ENCODE results near the gene FUZ. TPM values are rescaled to one million over a fixed set of nuclear protein-coding genes. Genes with fewer than 3 reads are reported as not detected.

The FUZ gene
- total and polyA plus RNA-seq, 2 donors (not counting 1 experiment from before 2014, with no cell fraction given), result 30.2 to 31.5 TPM

DNA sequence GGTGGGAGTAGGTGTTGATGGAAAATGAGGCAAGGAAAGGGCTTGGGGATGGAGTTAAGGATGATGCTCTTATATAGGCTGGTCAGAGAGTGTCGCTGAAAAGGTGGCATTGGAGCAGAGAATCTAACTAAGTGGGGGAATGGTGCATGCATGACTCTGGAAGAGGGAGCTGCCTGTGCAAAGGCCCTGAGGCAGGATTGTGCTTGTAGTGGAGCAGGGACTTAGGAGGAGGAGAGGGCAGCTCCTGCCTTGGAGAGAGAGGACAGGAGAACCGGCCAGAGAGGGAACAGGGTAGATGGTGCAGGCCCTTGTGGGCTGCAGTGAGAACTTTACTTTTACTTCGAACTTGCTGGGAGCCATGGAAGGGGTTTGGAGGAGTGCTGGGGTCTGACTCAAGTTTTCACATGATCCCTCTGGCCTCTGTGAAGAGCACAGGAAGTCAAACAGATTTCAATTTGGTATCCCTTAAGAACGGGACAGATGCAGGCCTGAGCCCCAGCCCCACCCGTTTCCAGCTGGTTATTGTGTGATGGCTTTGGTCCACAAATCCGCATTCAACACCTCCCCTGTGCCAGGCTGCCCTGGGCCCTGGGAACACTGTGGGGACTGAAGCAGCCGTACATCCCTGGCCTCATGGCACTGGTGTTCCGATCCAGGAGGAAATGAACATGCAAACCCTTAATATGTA lies 39.3 kb downstream of the FUZ start:
- Histone ChIP-seq H3K27me3 (replicated peaks in 1 of 4; ENCODE audit: control extremely low read depth in 1 of 4, control insufficient read depth in 3 of 4, insufficient read depth in 4 of 4, low read length in 3 of 4) (no peaks in the 10 kb centered on the region), H3K36me3 (replicated peaks in 1 of 2; ENCODE audit: control extremely low read depth in 1 of 2, control insufficient read depth in 1 of 2, extremely low read depth in 1 of 2, insufficient read depth in 2 of 2, low read length in 1 of 2) (peaks cover 0 to 6% of the 10 kb centered on the region in 2 experiments), H3K9me3 (ENCODE audit: control extremely low read depth in 1 of 3, control insufficient read depth in 2 of 3, insufficient read depth in 1 of 3, low read length in 2 of 3) (no peaks in the 10 kb centered on the region), H3K79me2 (ENCODE audit: control insufficient read depth, insufficient read depth, low read length) (peaks cover 72% of the 10 kb centered on the region), H3K9ac (ENCODE audit: low read length) (no peak overlapping the region), H3K4me1 (ENCODE audit: control insufficient read depth in 2 of 2, insufficient read depth in 2 of 2, low read length in 2 of 2) (no peaks in the 10 kb centered on the region), H3K4me3 (ENCODE audit: control extremely low read depth in 1 of 5, extremely low read depth in 1 of 5, insufficient read depth in 1 of 5, low read depth in 2 of 5, low read length in 4 of 5) (no peak overlapping the region), H3K27ac (ENCODE audit: low read length in 2 of 2) (no peak overlapping the region), H3K4me2 (replicated peaks; ENCODE audit: low read depth, low read length, poor library complexity, severe bottlenecking) (no peak overlapping the region), H4K20me1 (ENCODE audit: control insufficient read depth, insufficient read depth, low read length, poor library complexity, severe bottlenecking) (peaks cover 42% of the 10 kb centered on the region), H2AFZ (ENCODE audit: insufficient read depth, low read depth, low read length, poor library complexity, severe bottlenecking) (no peak overlapping the region)
- TF ChIP-seq, protein P1, sequence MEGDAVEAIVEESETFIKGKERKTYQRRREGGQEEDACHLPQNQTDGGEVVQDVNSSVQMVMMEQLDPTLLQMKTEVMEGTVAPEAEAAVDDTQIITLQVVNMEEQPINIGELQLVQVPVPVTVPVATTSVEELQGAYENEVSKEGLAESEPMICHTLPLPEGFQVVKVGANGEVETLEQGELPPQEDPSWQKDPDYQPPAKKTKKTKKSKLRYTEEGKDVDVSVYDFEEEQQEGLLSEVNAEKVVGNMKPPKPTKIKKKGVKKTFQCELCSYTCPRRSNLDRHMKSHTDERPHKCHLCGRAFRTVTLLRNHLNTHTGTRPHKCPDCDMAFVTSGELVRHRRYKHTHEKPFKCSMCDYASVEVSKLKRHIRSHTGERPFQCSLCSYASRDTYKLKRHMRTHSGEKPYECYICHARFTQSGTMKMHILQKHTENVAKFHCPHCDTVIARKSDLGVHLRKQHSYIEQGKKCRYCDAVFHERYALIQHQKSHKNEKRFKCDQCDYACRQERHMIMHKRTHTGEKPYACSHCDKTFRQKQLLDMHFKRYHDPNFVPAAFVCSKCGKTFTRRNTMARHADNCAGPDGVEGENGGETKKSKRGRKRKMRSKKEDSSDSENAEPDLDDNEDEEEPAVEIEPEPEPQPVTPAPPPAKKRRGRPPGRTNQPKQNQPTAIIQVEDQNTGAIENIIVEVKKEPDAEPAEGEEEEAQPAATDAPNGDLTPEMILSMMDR (IDR thresholded peaks at IDR 0.05), result no peak
- ATAC-seq (ENCODE audit: low read depth) (no peak), DNase-seq (no peak)
- ChIA-PET CTCF (no interaction called here), POLR2A (interaction anchor here (0.6 kb wide), 1 partner anchor 246 kb away, joined by 3 read pairs; the partner anchor contains the start of gene RCN3)
- intact Hi-C loops (cut with micrococcal nuclease), result no loop called here
- WGBS (ENCODE audit: insufficient coverage), result 94% methylated on average over 5 of the region's 8 CpGs
- Mint-ChIP-seq H3K9me3 (ENCODE audit: insufficient read depth) (no peaks in the 10 kb centered on the region), H3K27ac (no peak overlapping the region), H3K4me1 (peaks cover 21% of the 10 kb centered on the region), H3K4me3 (no peak overlapping the region), H3K27me3 (no peaks in the 10 kb centered on the region)

DNA sequence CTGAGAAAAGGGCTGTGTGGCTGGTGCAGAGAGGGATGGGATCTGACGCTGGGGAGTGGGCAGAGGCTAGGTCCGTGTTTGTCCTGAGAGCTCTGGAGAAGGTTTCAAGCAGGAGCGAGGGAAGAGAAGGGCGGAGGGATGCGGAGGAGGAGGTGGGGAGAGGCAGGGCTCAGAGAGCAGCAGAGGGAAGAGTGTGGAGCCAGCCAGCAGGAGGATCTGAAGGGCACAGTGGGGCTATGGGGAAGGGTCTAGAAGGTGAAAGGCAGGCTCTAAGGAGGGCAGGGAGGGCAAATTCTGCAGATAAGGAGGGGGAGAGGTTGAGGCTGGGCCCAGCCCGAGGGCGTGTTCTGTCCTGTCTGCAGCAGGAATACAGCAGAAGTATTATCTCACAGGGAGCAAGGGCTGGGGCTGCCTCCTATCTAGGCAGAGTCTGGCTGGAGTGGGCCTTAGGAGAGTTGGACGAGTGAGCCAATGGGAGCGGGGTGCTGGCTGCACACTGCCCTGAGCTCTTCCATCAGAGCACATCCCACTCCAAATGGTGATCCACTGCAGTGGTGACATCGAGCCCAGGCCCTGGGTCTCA lies 40.2 kb downstream of the FUZ start:
- no peak for ATAC-seq (ENCODE audit: low read depth)
- H3K27ac ChIP-seq (ENCODE audit: low read length in 2 of 2), result no peak overlapping the region
- H3K27ac Mint-ChIP-seq, result no peak overlapping the region
- H2AFZ ChIP-seq (ENCODE audit: insufficient read depth, low read depth, low read length, poor library complexity, severe bottlenecking), result no peak overlapping the region
- H3K27me3 ChIP-seq (replicated peaks in 1 of 4; ENCODE audit: control extremely low read depth in 1 of 4, control insufficient read depth in 3 of 4, insufficient read depth in 4 of 4, low read length in 3 of 4), result no peaks in the 10 kb centered on the region
- no peak overlapping the region for H3K4me3 Mint-ChIP-seq
- no peak for DNase-seq
- no peak overlapping the region for H3K4me3 ChIP-seq (ENCODE audit: control extremely low read depth in 1 of 5, extremely low read depth in 1 of 5, insufficient read depth in 1 of 5, low read depth in 2 of 5, low read length in 4 of 5)
- H3K36me3 ChIP-seq (replicated peaks in 1 of 2; ENCODE audit: control extremely low read depth in 1 of 2, control insufficient read depth in 1 of 2, extremely low read depth in 1 of 2, insufficient read depth in 2 of 2, low read length in 1 of 2), result peaks cover 0 to 6% of the 10 kb centered on the region in 2 experiments
- 92% methylated on average over 10 of the region's 10 CpGs for WGBS (ENCODE audit: insufficient coverage)
- peaks cover 81% of the 10 kb centered on the region for H3K79me2 ChIP-seq (ENCODE audit: control insufficient read depth, insufficient read depth, low read length)
- intact Hi-C loops (cut with micrococcal nuclease), result no loop called here
- H3K4me2 ChIP-seq (replicated peaks; ENCODE audit: low read depth, low read length, poor library complexity, severe bottlenecking), result no peak overlapping the region
- CTCF ChIA-PET, result no interaction called here
- H4K20me1 ChIP-seq (ENCODE audit: control insufficient read depth, insufficient read depth, low read length, poor library complexity, severe bottlenecking), result peaks cover 48% of the 10 kb centered on the region
- no peaks in the 10 kb centered on the region for H3K27me3 Mint-ChIP-seq
- H3K4me1 Mint-ChIP-seq, result peaks cover 28% of the 10 kb centered on the region
- no peaks in the 10 kb centered on the region for H3K9me3 Mint-ChIP-seq (ENCODE audit: insufficient read depth)
- TF ChIP-seq EZH2 (IDR thresholded peaks at IDR 0.05; ENCODE audit: borderline replicate concordance, insufficient read depth, low read depth, low read length, poor library complexity, severe bottlenecking), result no peak
- TF ChIP-seq, protein P1 (IDR thresholded peaks at IDR 0.05), result no peak
- peaks cover 5 to 8% of the 10 kb centered on the region in 2 donors for H3K4me1 ChIP-seq (ENCODE audit: control insufficient read depth in 2 of 2, insufficient read depth in 2 of 2, low read length in 2 of 2)
- no peak overlapping the region for H3K9ac ChIP-seq (ENCODE audit: low read length)
- POLR2A ChIA-PET, result no interaction called here
- no peaks in the 10 kb centered on the region for H3K9me3 ChIP-seq (ENCODE audit: control extremely low read depth in 1 of 3, control insufficient read depth in 2 of 3, insufficient read depth in 1 of 3, low read length in 2 of 3)
